IgD-negative memory B cell (primary cell): Measurements from ENCODE around the gene DIDO1. TPM values are rescaled to one million over a fixed set of nuclear protein-coding genes. Genes with fewer than 3 reads are reported as not detected.

Experiments
- H3K27ac Mint-ChIP-seq, 3 donors: one replicate each; pipeline ENCODE4 v1.8.0; 2020 to 2022; ENCODE audit warnings: mild to moderate bottlenecking in 3 of 3, mixed read lengths in 3 of 3, moderate library complexity in 1 of 3
- H3K27me3 Mint-ChIP-seq: one replicate; pipeline ENCODE4 v1.8.0; 2021; ENCODE audit warnings: mixed read lengths
- H3K36me3 Mint-ChIP-seq: one replicate; pipeline ENCODE4 v1.8.0; 2020; ENCODE audit warnings: mild to moderate bottlenecking, mixed read lengths
- H3K4me1 Mint-ChIP-seq, 3 donors: one replicate each; pipeline ENCODE4 v1.8.0; 2020 to 2022; ENCODE audit warnings: mixed read lengths in 3 of 3, mild to moderate bottlenecking in 1 of 3
- H3K4me3 Mint-ChIP-seq, 4 donors: one replicate each; pipeline ENCODE4 v1.8.0; 2020 to 2022; ENCODE audit warnings: mild to moderate bottlenecking in 4 of 4, mixed read lengths in 4 of 4, moderate library complexity in 3 of 4
- H3K9me3 Mint-ChIP-seq, 3 donors: one replicate each; pipeline ENCODE4 v1.8.0; 2020 to 2021; ENCODE audit warnings: mixed read lengths in 3 of 3, mild to moderate bottlenecking in 1 of 3
- polyA plus RNA-seq: library from polyadenylated mRNA; unstranded; fragments of 300-500 nt; fragmentation: Illumina TruSeq; gene quantifications from one replicate; pipeline ENCODE4 v1.2.3, GENCODE V29; 2021

The DIDO1 gene
- polyA plus RNA-seq, 1 donor from 2014 or later = 42.8 TPM

DNA sequence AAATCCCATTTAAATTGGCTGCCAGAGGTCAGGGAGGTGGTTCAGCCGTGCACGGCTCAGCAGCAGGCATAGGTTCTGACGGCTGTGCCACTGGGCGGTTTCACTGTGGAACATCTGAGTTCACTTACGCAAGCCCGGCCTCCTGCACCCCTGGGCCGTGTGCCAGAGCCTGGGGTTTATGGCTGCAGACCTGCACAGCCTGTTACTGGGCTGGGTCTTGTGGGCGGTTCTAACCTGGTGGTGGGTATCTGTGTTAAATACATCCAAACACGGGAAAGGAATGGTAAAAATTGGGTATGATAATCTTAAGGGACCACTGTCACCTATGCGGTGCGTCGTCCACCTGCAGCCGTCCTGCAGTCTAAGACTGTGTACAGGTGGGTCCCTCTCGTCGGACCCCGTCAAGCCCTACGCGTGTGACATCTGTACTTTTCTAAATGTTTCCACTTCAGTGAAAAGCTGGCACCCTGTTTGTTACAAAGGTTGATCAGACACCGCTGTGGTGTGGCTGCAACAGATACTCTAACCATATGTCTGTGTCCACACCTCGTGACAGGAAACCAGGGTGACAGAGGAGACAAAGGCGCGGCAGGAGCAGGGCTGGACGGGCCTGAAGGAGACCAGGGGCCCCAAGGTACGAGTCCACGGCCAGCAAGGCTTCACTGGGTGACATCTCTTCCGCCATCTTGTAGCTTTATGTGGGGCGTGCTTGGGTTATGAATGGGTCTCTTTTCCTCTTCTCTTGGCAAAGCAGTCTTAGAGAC, 88.0 kb downstream of the DIDO1 start:
- H3K27ac Mint-ChIP-seq = peak overlapping the region; percentile 91 to 97 (median 97)
- H3K4me1 Mint-ChIP-seq = peaks cover 14 to 18% (median 16%) of the 10 kb centered on the region in 3 donors
- H3K4me3 Mint-ChIP-seq = peak overlapping the region; percentile 39 to 70 (median 62)
- H3K27me3 Mint-ChIP-seq = peaks cover 4% of the 10 kb centered on the region
- no peaks in the 10 kb centered on the region for H3K9me3 Mint-ChIP-seq
- peaks cover 8% of the 10 kb centered on the region for H3K36me3 Mint-ChIP-seq

DNA sequence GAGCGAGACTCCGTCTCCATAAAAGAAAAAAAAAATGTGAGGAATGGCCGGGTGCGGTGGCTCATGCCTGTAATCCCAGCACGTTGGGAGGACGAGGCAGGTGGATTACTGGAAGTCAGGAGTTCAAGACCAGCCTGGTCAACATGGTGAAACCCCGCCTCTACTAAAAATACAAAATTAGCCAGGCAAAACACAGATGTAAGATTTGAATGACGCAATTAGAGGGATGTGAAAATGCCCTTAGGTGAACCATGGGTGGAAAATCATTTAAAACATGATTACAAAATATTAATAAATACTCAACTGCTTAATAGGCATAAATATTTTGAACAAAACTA, 88.5 kb downstream of the DIDO1 start:
- H3K9me3 Mint-ChIP-seq = no peaks in the 10 kb centered on the region
- H3K27me3 Mint-ChIP-seq = peaks cover 6% of the 10 kb centered on the region
- peaks cover 8% of the 10 kb centered on the region for H3K36me3 Mint-ChIP-seq
- peak overlapping the region in 3 of 4 donors; percentile 39 to 70 (median 66) for H3K4me3 Mint-ChIP-seq
- H3K4me1 Mint-ChIP-seq = peaks cover 19 to 21% (median 20%) of the 10 kb centered on the region in 3 donors
- H3K27ac Mint-ChIP-seq = peak overlapping the region; percentile 91 to 97 (median 97)

DNA sequence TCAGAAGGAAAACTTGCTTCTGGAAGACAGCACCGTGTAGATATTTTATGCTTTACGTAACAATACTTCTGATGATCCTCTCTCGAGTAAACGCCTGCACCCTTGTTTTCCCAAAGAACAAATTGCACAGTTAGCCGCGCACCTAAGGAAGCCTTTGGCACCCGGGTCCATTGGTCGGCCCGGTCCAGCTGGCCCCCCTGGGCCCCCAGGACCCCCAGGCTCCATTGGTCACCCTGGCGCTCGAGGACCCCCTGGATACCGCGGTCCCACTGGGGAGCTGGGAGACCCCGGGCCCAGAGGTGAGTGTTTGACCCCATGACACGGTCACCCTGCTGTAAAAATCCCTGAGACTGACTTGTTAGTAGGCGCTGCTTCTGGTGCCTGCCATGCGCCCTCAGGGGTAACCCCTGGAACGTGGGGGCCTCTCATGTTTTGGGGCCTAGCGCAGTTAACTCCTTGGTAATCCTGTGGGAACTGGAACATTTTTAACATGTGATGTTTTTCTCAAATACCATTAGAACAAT, 89.3 kb downstream of the DIDO1 start:
- Mint-ChIP-seq H3K36me3 (peaks cover 8% of the 10 kb centered on the region), H3K4me3 (peak overlapping the region in 2 of 4 donors; percentile 63 to 70), H3K27me3 (peaks cover 9% of the 10 kb centered on the region), H3K9me3 (no peaks in the 10 kb centered on the region), H3K4me1 (peaks cover 24 to 26% (median 24%) of the 10 kb centered on the region in 3 donors), H3K27ac (peak overlapping the region in 2 of 3 donors; percentile 91 to 97)

DNA sequence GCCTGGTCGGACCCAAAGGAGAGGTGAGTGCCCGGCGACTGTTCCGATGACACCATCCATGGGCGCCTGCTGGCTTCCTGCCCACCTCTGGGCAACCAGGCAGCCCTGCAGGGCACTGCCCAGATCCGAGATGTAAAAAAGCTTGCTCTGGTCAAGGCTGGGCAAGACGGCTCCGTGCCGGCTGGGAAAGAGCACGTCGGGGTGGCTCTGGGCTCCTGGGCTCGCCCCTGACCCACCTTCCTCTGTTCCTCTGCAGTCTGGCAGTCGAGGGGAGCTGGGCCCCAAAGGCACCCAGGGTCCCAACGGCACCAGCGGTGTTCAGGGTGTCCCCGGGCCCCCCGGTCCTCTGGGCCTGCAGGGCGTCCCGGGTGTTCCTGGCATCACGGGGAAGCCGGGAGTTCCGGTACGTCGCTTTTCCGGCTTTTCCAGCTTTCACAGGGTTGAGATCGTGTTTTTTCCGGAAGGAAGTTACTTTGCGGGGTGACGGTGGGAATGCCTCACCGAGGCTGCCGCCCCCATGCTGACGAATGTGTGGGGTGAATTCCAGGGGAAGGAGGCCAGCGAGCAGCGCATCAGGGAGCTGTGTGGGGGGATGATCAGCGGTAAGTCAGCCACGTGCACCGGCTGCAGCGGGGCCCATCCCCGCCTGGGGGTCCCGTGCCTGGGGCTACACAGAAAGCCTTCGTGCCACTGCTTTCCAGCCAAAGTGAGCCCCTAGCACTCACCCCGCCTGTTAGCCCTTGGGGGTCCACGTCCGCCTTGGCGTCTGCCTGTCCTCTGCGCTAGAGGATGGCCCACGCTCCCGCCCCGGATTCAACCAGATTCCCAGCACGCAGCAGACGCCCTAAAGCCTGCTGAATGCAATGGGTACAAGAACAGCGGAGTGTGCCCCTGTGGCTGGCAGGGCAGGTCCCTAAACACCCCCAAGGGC, 90.1 kb downstream of the DIDO1 start:
- Mint-ChIP-seq H3K27ac (peak overlapping the region in 1 of 3 donors; percentile 91), H3K4me3 (peak overlapping the region in 2 of 4 donors; percentile 13 to 60)

DNA sequence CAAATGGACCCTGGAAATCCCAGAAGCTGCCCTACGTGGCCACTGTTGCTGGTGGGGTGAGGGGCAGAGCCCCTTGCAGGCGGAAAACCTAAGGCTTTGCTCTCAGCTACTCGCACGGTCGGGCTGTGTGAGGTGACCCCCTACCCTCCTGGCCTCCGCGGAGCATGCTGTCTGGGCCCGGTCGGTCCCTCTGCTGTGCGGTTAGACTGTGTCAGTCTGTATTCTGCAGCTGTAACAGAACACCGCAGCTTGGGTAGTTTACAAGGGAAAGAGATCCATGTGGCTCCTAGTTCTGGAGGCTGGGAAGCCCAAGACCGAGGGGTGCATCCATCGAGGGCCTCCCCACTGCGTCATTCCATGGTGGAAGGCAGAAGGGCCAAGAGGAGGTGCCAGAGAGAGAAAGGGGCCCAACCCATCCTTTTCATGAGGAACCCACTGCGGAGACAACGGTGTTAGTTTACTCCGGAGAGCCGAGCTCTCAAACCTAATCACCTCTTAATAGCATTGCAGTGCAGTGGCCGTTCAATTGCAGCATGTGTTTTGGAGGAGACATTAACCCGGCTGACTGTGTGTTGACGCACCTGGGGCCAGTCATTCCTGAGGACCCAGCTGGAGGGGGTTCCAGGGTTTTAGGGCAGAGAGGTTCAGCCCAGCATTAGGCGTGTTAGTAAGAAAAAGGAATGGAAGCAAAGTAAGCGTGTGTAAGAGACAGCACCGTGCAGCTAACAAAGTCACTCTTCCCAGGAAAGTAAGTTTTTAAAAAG, 91.2 kb downstream of the DIDO1 start:
- H3K9me3 Mint-ChIP-seq = no peaks in the 10 kb centered on the region
- H3K27me3 Mint-ChIP-seq = peaks cover 9% of the 10 kb centered on the region
- H3K27ac Mint-ChIP-seq = peak overlapping the region in 2 of 3 donors; percentile 75 to 91
- H3K4me1 Mint-ChIP-seq = peaks cover 26 to 30% (median 28%) of the 10 kb centered on the region in 3 donors
- H3K4me3 Mint-ChIP-seq = peak overlapping the region in 2 of 4 donors; percentile 8 to 13
- H3K36me3 Mint-ChIP-seq = peaks cover 4% of the 10 kb centered on the region

More for the DNA sequence above, 90.1 kb downstream of the DIDO1 start:
- no peaks in the 10 kb centered on the region for H3K9me3 Mint-ChIP-seq
- peaks cover 26 to 30% (median 28%) of the 10 kb centered on the region in 3 donors for H3K4me1 Mint-ChIP-seq
- H3K36me3 Mint-ChIP-seq = peaks cover 8% of the 10 kb centered on the region
- peaks cover 9% of the 10 kb centered on the region for H3K27me3 Mint-ChIP-seq

DNA sequence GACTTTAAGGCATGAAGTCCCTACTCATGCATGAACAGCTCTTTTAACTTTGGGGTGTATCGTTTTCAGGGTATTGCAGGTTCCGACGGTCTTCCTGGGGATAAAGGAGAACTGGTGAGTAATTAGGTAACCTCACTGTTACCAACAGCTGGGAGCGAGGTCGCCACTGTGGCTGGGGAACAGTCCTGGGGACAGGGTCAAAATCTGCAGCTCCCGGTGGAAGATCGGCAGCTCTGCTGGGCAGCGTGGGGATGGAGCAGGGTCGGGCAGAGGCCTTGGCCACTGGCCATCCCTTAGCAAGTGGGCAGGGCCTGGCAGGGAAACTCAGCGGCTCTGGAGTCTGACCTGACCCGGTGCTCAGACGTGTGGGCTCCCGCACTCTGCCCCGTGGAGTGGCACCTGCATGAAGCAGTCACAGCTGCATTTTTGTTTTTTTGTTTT, 93.3 kb downstream of the DIDO1 start:
- Mint-ChIP-seq H3K4me1 (peaks cover 18 to 21% (median 20%) of the 10 kb centered on the region in 3 donors), H3K36me3 (peaks cover 2% of the 10 kb centered on the region), H3K27me3 (peaks cover 9% of the 10 kb centered on the region), H3K27ac (peak overlapping the region; percentile 90 to 98 (median 93)), H3K4me3 (peak overlapping the region; percentile 68 to 94 (median 87)), H3K9me3 (no peaks in the 10 kb centered on the region)

DNA sequence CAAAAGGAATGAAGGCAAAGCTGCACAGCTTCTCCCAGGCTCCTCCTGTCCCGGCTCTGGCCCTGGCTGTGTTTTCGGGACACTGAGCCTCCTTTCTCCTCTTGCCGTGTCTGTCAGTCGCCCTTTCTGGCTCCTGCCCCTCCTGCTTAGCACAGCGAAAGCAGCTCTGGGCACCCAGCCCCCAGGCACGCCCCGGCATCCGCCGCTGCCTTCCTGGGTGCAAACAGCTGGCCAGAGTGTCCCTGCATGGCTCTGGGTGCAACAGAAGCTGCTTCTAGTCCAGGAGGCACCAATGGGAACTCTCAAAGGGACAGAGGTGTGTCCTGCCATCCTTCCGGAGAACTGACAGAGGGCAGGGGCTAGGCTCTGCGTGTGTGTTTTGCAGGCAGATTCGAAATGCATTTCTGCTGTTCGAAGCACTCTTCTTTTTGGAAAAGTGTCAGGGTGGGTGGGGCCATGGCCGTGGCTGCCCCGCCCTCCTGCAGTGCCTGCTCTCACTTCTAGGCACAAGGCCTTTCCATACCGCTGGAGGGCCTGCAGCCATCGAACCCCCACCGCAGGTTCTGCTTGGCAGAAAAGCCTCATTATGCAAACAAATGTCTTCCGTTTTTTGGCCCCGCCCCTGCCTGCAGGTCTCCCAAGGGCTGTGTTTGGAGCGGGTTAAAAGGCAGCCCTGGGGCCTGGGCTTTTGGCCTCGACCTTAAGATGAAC, 93.9 kb downstream of the DIDO1 start:
- Mint-ChIP-seq H3K27me3 (peaks cover 8% of the 10 kb centered on the region), H3K36me3 (peaks cover 2% of the 10 kb centered on the region), H3K27ac (peak overlapping the region; percentile 90 to 98 (median 93)), H3K4me3 (peak overlapping the region; percentile 68 to 94 (median 87)), H3K9me3 (no peaks in the 10 kb centered on the region), H3K4me1 (peaks cover 13 to 17% (median 15%) of the 10 kb centered on the region in 3 donors)

DNA sequence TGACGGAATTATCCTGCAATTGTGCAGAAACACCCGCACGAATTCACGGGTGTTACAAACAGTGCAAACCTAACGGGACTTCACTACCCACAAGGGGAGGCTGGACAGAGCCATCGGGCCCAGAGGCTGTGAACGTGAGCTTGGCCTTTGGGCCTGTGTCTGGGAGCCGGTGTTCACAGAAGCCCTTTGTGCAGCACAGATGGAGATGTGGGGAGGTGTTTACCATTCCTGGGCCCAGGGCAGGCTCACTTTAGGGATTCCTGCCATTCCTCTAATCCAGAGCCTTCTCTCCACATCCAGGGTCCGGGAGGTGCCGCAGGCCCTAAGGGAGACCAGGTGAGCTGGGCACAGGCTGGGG, 94.5 kb downstream of the DIDO1 start:
- peak overlapping the region in 3 of 4 donors; percentile 25 to 94 (median 92) for H3K4me3 Mint-ChIP-seq
- H3K36me3 Mint-ChIP-seq = peaks cover 2% of the 10 kb centered on the region
- peaks cover 13 to 16% (median 13%) of the 10 kb centered on the region in 3 donors for H3K4me1 Mint-ChIP-seq
- no peaks in the 10 kb centered on the region for H3K9me3 Mint-ChIP-seq
- H3K27ac Mint-ChIP-seq = peak overlapping the region in 1 of 3 donors; percentile 23
- H3K27me3 Mint-ChIP-seq = peaks cover 6% of the 10 kb centered on the region

DNA sequence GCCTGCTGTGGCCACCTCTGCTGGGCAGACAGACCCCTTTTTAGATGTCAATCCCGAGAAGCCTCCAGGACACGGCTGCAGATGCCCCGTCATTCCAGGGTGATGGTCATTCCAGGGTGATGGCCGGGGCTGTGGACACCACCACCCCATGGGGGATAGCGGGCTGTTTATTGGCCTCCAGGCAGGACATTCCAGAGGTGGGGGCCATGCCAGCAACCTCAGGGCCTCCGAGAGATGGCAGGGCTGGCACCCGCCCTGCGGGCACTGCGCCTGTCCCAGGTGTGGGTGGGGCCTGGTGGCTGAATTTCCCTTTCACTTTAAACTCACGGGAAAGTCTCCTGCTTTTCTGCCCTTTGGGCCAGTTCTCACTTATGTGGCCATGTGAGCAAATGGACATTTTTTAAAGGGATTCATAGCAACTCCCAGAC, 94.9 kb downstream of the DIDO1 start:
- H3K4me3 Mint-ChIP-seq = peak overlapping the region in 2 of 4 donors; percentile 51 to 92

DNA sequence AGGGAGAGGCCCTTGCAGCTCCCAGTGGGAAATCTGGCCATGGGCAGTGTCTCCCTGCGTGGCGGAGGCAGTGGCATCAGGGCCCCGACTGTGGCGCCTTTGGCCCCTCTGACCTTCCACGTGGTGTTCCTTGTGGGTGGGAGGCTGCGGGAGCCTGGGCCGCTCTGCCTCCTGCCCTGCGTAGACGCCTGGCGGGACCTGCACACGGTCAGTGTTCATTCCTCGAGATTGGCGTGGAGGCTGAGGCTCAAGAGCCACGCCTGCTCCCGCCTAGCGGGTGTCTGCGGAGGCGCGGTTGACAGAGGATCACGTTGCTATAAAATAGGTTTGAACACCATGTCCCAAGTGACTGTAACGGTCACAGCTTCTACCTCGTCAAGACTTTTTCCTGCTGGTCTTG, 95.5 kb downstream of the DIDO1 start:
- H3K4me1 Mint-ChIP-seq = peaks cover 13 to 14% (median 13%) of the 10 kb centered on the region in 3 donors
- H3K27ac Mint-ChIP-seq = no peak overlapping the region
- peaks cover 6% of the 10 kb centered on the region for H3K27me3 Mint-ChIP-seq
- H3K36me3 Mint-ChIP-seq = peaks cover 2% of the 10 kb centered on the region
- H3K4me3 Mint-ChIP-seq = peak overlapping the region in 1 of 4 donors; percentile 37
- no peaks in the 10 kb centered on the region for H3K9me3 Mint-ChIP-seq

More for the DNA sequence above, 94.9 kb downstream of the DIDO1 start:
- Mint-ChIP-seq H3K9me3 (no peaks in the 10 kb centered on the region), H3K4me1 (peaks cover 13 to 14% (median 13%) of the 10 kb centered on the region in 3 donors), H3K27ac (peak overlapping the region in 1 of 3 donors; percentile 23), H3K36me3 (peaks cover 2% of the 10 kb centered on the region), H3K27me3 (peaks cover 6% of the 10 kb centered on the region)

DNA sequence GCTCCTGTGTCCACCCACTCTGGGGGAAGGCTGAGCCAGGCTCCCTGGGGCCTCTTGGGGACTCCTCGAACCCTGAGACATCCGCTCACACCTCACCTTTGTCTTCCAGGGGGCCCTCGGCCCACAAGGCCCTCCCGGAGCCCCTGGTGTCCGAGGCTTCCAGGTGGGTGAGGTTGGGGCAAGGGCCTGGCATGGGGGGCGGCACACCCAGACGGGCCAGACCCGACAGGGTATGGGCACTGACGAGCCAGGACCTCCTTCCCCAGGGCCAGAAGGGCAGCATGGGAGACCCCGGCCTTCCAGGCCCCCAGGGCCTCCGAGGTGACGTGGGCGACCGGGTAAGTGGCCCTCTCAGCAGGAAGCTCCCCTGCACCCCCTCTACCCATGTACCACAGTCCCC, 96.1 kb downstream of the DIDO1 start:
- Mint-ChIP-seq H3K27ac (no peak overlapping the region), H3K36me3 (no peaks in the 10 kb centered on the region), H3K27me3 (peaks cover 6% of the 10 kb centered on the region), H3K4me3 (no peak overlapping the region), H3K9me3 (no peaks in the 10 kb centered on the region), H3K4me1 (peaks cover 8 to 14% (median 13%) of the 10 kb centered on the region in 3 donors)

DNA sequence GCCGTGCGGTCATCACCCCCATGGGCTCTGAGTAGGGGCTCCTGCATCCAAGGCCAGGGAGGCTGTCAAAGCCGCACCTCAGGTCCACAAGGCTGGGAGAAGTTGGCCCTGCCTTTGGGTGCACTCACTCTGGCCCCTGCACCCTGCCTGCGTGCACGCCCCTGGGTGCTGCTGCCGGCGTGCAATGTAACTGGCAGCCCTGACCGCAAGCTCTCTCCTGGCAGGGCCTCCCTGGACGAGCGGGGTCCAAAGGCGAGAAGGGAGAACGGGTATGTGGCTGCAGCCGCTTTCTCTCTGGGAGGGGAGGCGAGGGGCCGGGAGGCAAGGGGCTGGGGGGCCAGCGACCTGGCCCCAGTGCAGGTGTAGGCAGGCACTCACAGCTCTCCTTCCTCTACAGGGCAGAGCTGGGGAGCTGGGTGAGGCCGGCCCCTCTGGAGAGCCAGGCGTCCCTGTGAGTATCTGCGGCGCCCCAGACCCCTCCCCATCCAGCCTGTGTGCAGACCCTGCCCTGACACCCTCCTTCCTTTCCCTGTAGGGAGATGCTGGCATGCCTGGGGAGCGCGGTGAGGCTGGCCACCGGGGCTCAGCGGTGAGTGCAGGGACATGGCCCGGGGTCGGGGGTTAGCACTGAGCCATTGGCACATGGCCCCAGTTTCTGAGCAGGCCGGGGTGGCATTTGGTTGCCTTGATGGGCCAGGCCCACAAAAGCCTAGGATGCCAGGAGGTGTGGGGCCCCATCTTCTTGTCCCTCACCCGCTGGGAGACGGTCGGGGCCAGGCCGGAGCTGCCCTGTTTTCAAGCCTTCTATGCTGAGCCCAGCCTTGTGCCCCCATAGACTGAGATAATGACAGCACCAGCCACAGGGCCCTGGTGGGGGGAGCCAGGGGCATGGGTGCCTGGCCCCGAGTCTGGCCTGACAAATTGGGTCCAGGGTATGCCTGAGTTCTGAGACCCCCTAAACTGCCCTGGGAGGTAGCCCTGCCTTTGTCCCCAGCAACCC, 96.8 kb downstream of the DIDO1 start:
- H3K4me1 Mint-ChIP-seq = peaks cover 8 to 14% (median 13%) of the 10 kb centered on the region in 3 donors
- no peaks in the 10 kb centered on the region for H3K9me3 Mint-ChIP-seq
- H3K27ac Mint-ChIP-seq = no peak overlapping the region
- H3K4me3 Mint-ChIP-seq = no peak overlapping the region
- no peaks in the 10 kb centered on the region for H3K36me3 Mint-ChIP-seq
- peaks cover 6% of the 10 kb centered on the region for H3K27me3 Mint-ChIP-seq
